AG08396 (cell line): ENCODE data around the gene JMJD1C.
A peak's percentile ranks its signal among the peaks of the same experiment; 100 is the strongest.

Source experiments
- DNase-seq: peaks from one replicate; pipeline ENCODE4 v3.0.0; 2012; ENCODE audit warnings: low spot score, mixed read lengths

JMJD1C gene

GRCh38 chr10:63129888-63130287, 335.9 kb downstream of the JMJD1C start:
- DNase-seq: no peak

- no peak for DNase-seq
Observed at GRCh38 chr10:63128443-63128842, 337.3 kb downstream of the JMJD1C start.

- no peak for DNase-seq
Observed at GRCh38 chr10:63125459-63125858, 340.3 kb downstream of the JMJD1C start.

- DNase-seq: no peak
Observed at GRCh38 chr10:63123727-63124362, 341.9 kb downstream of the JMJD1C start.

- DNase-seq: peak; percentile 16
Observed at GRCh38 chr10:63120554-63120953, 345.2 kb downstream of the JMJD1C start.

- no peak for DNase-seq
Observed at GRCh38 chr10:63119041-63119440, 346.7 kb downstream of the JMJD1C start.
